ENCODE data around the gene TAPT1.

- TF ChIP-seq CTCF (IDR thresholded peaks at IDR 0.05) = no peak
- no peak for TF ChIP-seq POLR2A (IDR thresholded peaks at IDR 0.05)
These were observed 20.0 kb downstream of the TAPT1 start for GRCh38 chr4:16206301-16206700.

All from testis (tissue), 2 donors.